CD8-positive, alpha-beta memory T cell (primary cell): ENCODE results near the gene BRD4. TPM values are rescaled to one million over a fixed set of nuclear protein-coding genes. Genes with fewer than 3 reads are reported as not detected.

Experiments used
- CTCF ChIA-PET: fragments of 350-600 bp; sonication (Branson Sonifier 250); formaldehyde crosslinking; loops from one replicate; lab custom pipeline; 2021; ENCODE audit warnings: antibody characterized with exemption; lab: Charles Lee
- POLR2A ChIA-PET: fragments of 350-600 bp; sonication (Branson Sonifier 250); formaldehyde crosslinking; loops from one replicate; lab custom pipeline; 2021; ENCODE audit warnings: antibody characterized with exemption; lab: Charles Lee
- DNase-seq, 5 donors: peaks; one replicate each; pipeline versions ENCODE4 v3.0.0 to v3.0.0-alpha.2; 2020 to 2022; ENCODE audit warnings: mixed read lengths in 1 of 5
- H3K27ac ChIP-seq: one replicate; pipeline ENCODE4 v1.7.0; 2013; ENCODE audit warnings: low read depth, mild to moderate bottlenecking, low read length, moderate library complexity
- H3K27me3 ChIP-seq: 2 replicates; pipeline ENCODE4 v1.7.0; 2013; ENCODE audit warnings: low read length, mild to moderate bottlenecking; ENCODE audit not compliant: insufficient read depth, poor library complexity, severe bottlenecking
- H3K36me3 ChIP-seq: 2 replicates; pipeline ENCODE4 v1.7.0; 2013; ENCODE audit warnings: mild to moderate bottlenecking, low read length, moderate library complexity; ENCODE audit not compliant: insufficient read depth
- H3K4me1 ChIP-seq: 2 replicates; pipeline ENCODE4 v1.7.0; 2013; ENCODE audit warnings: mild to moderate bottlenecking, low read length, moderate library complexity; ENCODE audit not compliant: insufficient read depth
- H3K4me3 ChIP-seq: 2 replicates; pipeline ENCODE4 v1.7.0; 2013; ENCODE audit warnings: mild to moderate bottlenecking, low read length
- H3K9me3 ChIP-seq: 2 replicates; pipeline ENCODE4 v1.7.0; 2013; ENCODE audit warnings: mild to moderate bottlenecking, low read length
- H3K27ac Mint-ChIP-seq, 8 donors: one replicate each; pipeline ENCODE4 v1.8.0; 2020 to 2021; ENCODE audit warnings: mixed read lengths in 8 of 8, mild to moderate bottlenecking in 6 of 8, inconsistent platforms in 3 of 8, moderate library complexity in 3 of 8
- H3K27me3 Mint-ChIP-seq, 2 donors: one replicate each; pipeline ENCODE4 v1.8.0; 2020 to 2021; ENCODE audit warnings: mixed read lengths in 2 of 2, mild to moderate bottlenecking in 1 of 2, moderate library complexity in 1 of 2
- H3K36me3 Mint-ChIP-seq, 3 donors: one replicate each; pipeline ENCODE4 v1.8.0; 2020 to 2021; ENCODE audit warnings: mixed read lengths in 3 of 3, inconsistent platforms in 1 of 3, mild to moderate bottlenecking in 1 of 3
- H3K4me1 Mint-ChIP-seq, 3 donors: one replicate each; pipeline ENCODE4 v1.8.0; 2020 to 2021; ENCODE audit warnings: mixed read lengths in 3 of 3, inconsistent platforms in 1 of 3, mild to moderate bottlenecking in 1 of 3
- H3K4me3 Mint-ChIP-seq, 7 donors: one replicate each; pipeline ENCODE4 v1.8.0; 2020 to 2021; ENCODE audit warnings: mixed read lengths in 7 of 7, mild to moderate bottlenecking in 6 of 7, moderate library complexity in 4 of 7, inconsistent platforms in 2 of 7
- H3K9me3 Mint-ChIP-seq, 5 donors: one replicate each; pipeline ENCODE4 v1.8.0; 2020 to 2022; ENCODE audit warnings: mixed read lengths in 5 of 5, mild to moderate bottlenecking in 3 of 5, moderate library complexity in 2 of 5, inconsistent platforms in 1 of 5
- polyA plus RNA-seq: library from polyadenylated mRNA; unstranded; fragments of 300-500 nt; fragmentation: Illumina TruSeq; gene quantifications from one replicate; pipeline ENCODE4 v1.2.3, GENCODE V29; 2021
- total RNA-seq, 2 experiments: library from RNA; stranded (reverse); gene quantifications; one replicate each; pipeline ENCODE4 v1.2.3, GENCODE V29; 2021

Gene BRD4
- total and polyA plus RNA-seq, 3 experiments from 2014 or later = 35.3 to 109 (median 101) TPM

GRCh38 chr19:15259907-15260306 is 72.4 kb downstream of the BRD4 start:
- Histone ChIP-seq H3K27ac (no peak overlapping the region), H3K36me3 (peaks cover 76% of the 10 kb centered on the region), H3K4me1 (no peaks in the 10 kb centered on the region), H3K4me3 (no peak overlapping the region), H3K27me3 (no peaks in the 10 kb centered on the region), H3K9me3 (no peaks in the 10 kb centered on the region)
- H3K27ac Mint-ChIP-seq = no peak overlapping the region
- H3K36me3 Mint-ChIP-seq = peaks cover 4 to 94% (median 8%) of the 10 kb centered on the region in 3 donors
- H3K4me1 Mint-ChIP-seq = no peaks in the 10 kb centered on the region
- no peak for DNase-seq
- CTCF ChIA-PET = interaction anchor here (0.9 kb wide), 1 partner anchor 61 kb away, joined by 3 read pairs; no protein-coding TSS in a partner anchor
- no peak overlapping the region for H3K4me3 Mint-ChIP-seq
- POLR2A ChIA-PET = interaction anchor here (1.4 kb wide), 1 partner anchor 158 kb away, joined by 3 read pairs; no protein-coding TSS in a partner anchor
- no peaks in the 10 kb centered on the region for H3K9me3 Mint-ChIP-seq
- H3K27me3 Mint-ChIP-seq = no peaks in the 10 kb centered on the region

- Histone ChIP-seq H3K9me3 (no peaks in the 10 kb centered on the region), H3K27me3 (no peaks in the 10 kb centered on the region), H3K4me3 (no peak overlapping the region), H3K27ac (no peak overlapping the region), H3K36me3 (peaks cover 76% of the 10 kb centered on the region), H3K4me1 (no peaks in the 10 kb centered on the region)
- Mint-ChIP-seq H3K27me3 (no peaks in the 10 kb centered on the region), H3K9me3 (no peaks in the 10 kb centered on the region), H3K36me3 (peaks cover 4 to 94% (median 8%) of the 10 kb centered on the region in 3 donors), H3K4me1 (no peaks in the 10 kb centered on the region), H3K4me3 (no peak overlapping the region), H3K27ac (peak overlapping the region in 1 of 8 donors; percentile 23)
- ChIA-PET POLR2A (no interaction called here), CTCF (no interaction called here)
- DNase-seq = no peak
Observed at GRCh38 chr19:15257782-15258181, 74.6 kb downstream of the BRD4 start.

- Mint-ChIP-seq H3K4me1 (peaks cover 0 to 8% (median 6%) of the 10 kb centered on the region in 3 donors), H3K27me3 (no peaks in the 10 kb centered on the region), H3K4me3 (no peak overlapping the region), H3K27ac (no peak overlapping the region), H3K36me3 (peaks cover 4 to 97% (median 12%) of the 10 kb centered on the region in 3 donors), H3K9me3 (no peaks in the 10 kb centered on the region)
- Histone ChIP-seq H3K36me3 (peaks cover 82% of the 10 kb centered on the region), H3K4me1 (no peaks in the 10 kb centered on the region), H3K27me3 (no peaks in the 10 kb centered on the region), H3K4me3 (no peak overlapping the region), H3K27ac (no peak overlapping the region), H3K9me3 (no peaks in the 10 kb centered on the region)
- ChIA-PET CTCF (no interaction called here), POLR2A (no interaction called here)
- DNase-seq = no peak
Observed at GRCh38 chr19:15256708-15257331, 75.5 kb downstream of the BRD4 start.

- H3K36me3 Mint-ChIP-seq = peaks cover 4 to 96% (median 10%) of the 10 kb centered on the region in 3 donors
- H3K27ac ChIP-seq = no peak overlapping the region
- H3K9me3 ChIP-seq = no peaks in the 10 kb centered on the region
- no peaks in the 10 kb centered on the region for H3K9me3 Mint-ChIP-seq
- no peak overlapping the region for H3K4me3 Mint-ChIP-seq
- no peaks in the 10 kb centered on the region for H3K4me1 ChIP-seq
- DNase-seq = no peak
- peaks cover 0 to 8% (median 6%) of the 10 kb centered on the region in 3 donors for H3K4me1 Mint-ChIP-seq
- peak overlapping the region in 1 of 8 donors; percentile 48 for H3K27ac Mint-ChIP-seq
- H3K4me3 ChIP-seq = no peak overlapping the region
- H3K27me3 ChIP-seq = no peaks in the 10 kb centered on the region
- H3K27me3 Mint-ChIP-seq = no peaks in the 10 kb centered on the region
- POLR2A ChIA-PET = no interaction called here
- CTCF ChIA-PET = no interaction called here
- peaks cover 86% of the 10 kb centered on the region for H3K36me3 ChIP-seq
Observed at GRCh38 chr19:15255359-15255990, 76.9 kb downstream of the BRD4 start.

- Mint-ChIP-seq H3K9me3 (no peaks in the 10 kb centered on the region), H3K27ac (no peak overlapping the region), H3K27me3 (no peaks in the 10 kb centered on the region), H3K4me1 (peaks cover 0 to 8% (median 6%) of the 10 kb centered on the region in 3 donors), H3K4me3 (no peak overlapping the region), H3K36me3 (peaks cover 4 to 97% (median 10%) of the 10 kb centered on the region in 3 donors)
- Histone ChIP-seq H3K27me3 (no peaks in the 10 kb centered on the region), H3K9me3 (no peaks in the 10 kb centered on the region), H3K27ac (no peak overlapping the region), H3K4me3 (no peak overlapping the region), H3K36me3 (peaks cover 83% of the 10 kb centered on the region), H3K4me1 (no peaks in the 10 kb centered on the region)
- ChIA-PET POLR2A (no interaction called here), CTCF (no interaction called here)
- no peak for DNase-seq
Observed at GRCh38 chr19:15254547-15254946, 77.8 kb downstream of the BRD4 start.

GRCh38 chr19:15253513-15253912 is 78.8 kb downstream of the BRD4 start:
- Mint-ChIP-seq H3K9me3 (no peaks in the 10 kb centered on the region), H3K27ac (no peak overlapping the region), H3K4me3 (no peak overlapping the region), H3K36me3 (peaks cover 4 to 97% (median 10%) of the 10 kb centered on the region in 3 donors), H3K4me1 (peaks cover 0 to 8% (median 6%) of the 10 kb centered on the region in 3 donors), H3K27me3 (no peaks in the 10 kb centered on the region)
- no peaks in the 10 kb centered on the region for H3K4me1 ChIP-seq
- H3K27ac ChIP-seq = no peak overlapping the region
- DNase-seq = no peak
- H3K4me3 ChIP-seq = no peak overlapping the region
- H3K9me3 ChIP-seq = no peaks in the 10 kb centered on the region
- no peaks in the 10 kb centered on the region for H3K27me3 ChIP-seq
- peaks cover 78% of the 10 kb centered on the region for H3K36me3 ChIP-seq
- POLR2A ChIA-PET = no interaction called here
- CTCF ChIA-PET = no interaction called here

- Histone ChIP-seq H3K4me1 (no peaks in the 10 kb centered on the region), H3K4me3 (no peak overlapping the region), H3K36me3 (peaks cover 78% of the 10 kb centered on the region), H3K9me3 (no peaks in the 10 kb centered on the region), H3K27me3 (no peaks in the 10 kb centered on the region), H3K27ac (no peak overlapping the region)
- no peaks in the 10 kb centered on the region for H3K27me3 Mint-ChIP-seq
- ChIA-PET POLR2A (no interaction called here), CTCF (no interaction called here)
- peaks cover 0 to 8% (median 6%) of the 10 kb centered on the region in 3 donors for H3K4me1 Mint-ChIP-seq
- no peak overlapping the region for H3K27ac Mint-ChIP-seq
- H3K4me3 Mint-ChIP-seq = no peak overlapping the region
- no peak for DNase-seq
- no peaks in the 10 kb centered on the region for H3K9me3 Mint-ChIP-seq
- peaks cover 4 to 97% (median 9%) of the 10 kb centered on the region in 3 donors for H3K36me3 Mint-ChIP-seq
Observed at GRCh38 chr19:15253061-15253460, 79.3 kb downstream of the BRD4 start.

GRCh38 chr19:15252398-15253018 is 79.8 kb downstream of the BRD4 start:
- Mint-ChIP-seq H3K4me1 (peaks cover 0 to 8% (median 6%) of the 10 kb centered on the region in 3 donors), H3K36me3 (peaks cover 4 to 97% (median 9%) of the 10 kb centered on the region in 3 donors), H3K9me3 (no peaks in the 10 kb centered on the region), H3K4me3 (no peak overlapping the region), H3K27ac (peak overlapping the region in 2 of 8 donors; percentile 52 to 63), H3K27me3 (no peaks in the 10 kb centered on the region)
- DNase-seq = no peak
- ChIA-PET CTCF (no interaction called here), POLR2A (interaction anchor here (0.6 kb wide), 1 partner anchor 756 kb away, joined by 4 read pairs; no protein-coding TSS in a partner anchor)
- Histone ChIP-seq H3K27me3 (no peaks in the 10 kb centered on the region), H3K36me3 (peaks cover 76% of the 10 kb centered on the region), H3K27ac (no peak overlapping the region), H3K9me3 (no peaks in the 10 kb centered on the region), H3K4me1 (no peaks in the 10 kb centered on the region), H3K4me3 (no peak overlapping the region)
